ENCODE measurements around the gene SSU72. TPM values are rescaled to one million over a fixed set of nuclear protein-coding genes. Genes with fewer than 3 reads are reported as not detected.
"Not testable (repeated sequence)": the region's sequence is repeated elsewhere in the genome, so short reads cannot be mapped to it uniquely, and the experiment has no call there.

SSU72 gene
- total RNA-seq, 2 experiments from 2014 or later, result 111 to 113 TPM

GRCh38 chr1:1514376-1514775 lies 60.3 kb downstream of the SSU72 start:
- POLR2A ChIA-PET, CTCF ChIA-PET, DNase-seq: not testable (repeated sequence)

GRCh38 chr1:1513675-1514074 lies 61.0 kb downstream of the SSU72 start:
- POLR2A ChIA-PET; DNase-seq; H3K36me3 Mint-ChIP-seq (ENCODE audit: low read depth); H3K9me3 Mint-ChIP-seq; H3K27me3 Mint-ChIP-seq; CTCF ChIA-PET: not testable (repeated sequence)
- Mint-ChIP-seq H3K4me1 (peaks cover 19% of the 10 kb centered on the region), H3K4me3 (peak overlapping the region; percentile 61), H3K27ac (peak overlapping the region; percentile 42)

More at GRCh38 chr1:1514376-1514775, 60.3 kb downstream of the SSU72 start:
- Mint-ChIP-seq H3K36me3 (ENCODE audit: low read depth) (peaks cover 13% of the 10 kb centered on the region), H3K4me1 (peaks cover 19% of the 10 kb centered on the region)
- not testable (repeated sequence) for H3K27me3 Mint-ChIP-seq, H3K9me3 Mint-ChIP-seq, H3K4me3 Mint-ChIP-seq, H3K27ac Mint-ChIP-seq

- H3K9me3 Mint-ChIP-seq, POLR2A ChIA-PET: not testable (repeated sequence)
Measured at GRCh38 chr1:1512425-1512824, 62.2 kb downstream of the SSU72 start.

GRCh38 chr1:1511533-1512285 lies 63.0 kb downstream of the SSU72 start, which contains the start of gene ATAD3A:
Gene ATAD3A, plus strand, starts transcription at chr1:1512162. Its CDS starts 107 bp downstream, at chr1:1512269.
- ChIA-PET POLR2A (interaction anchor here (0.6 to 1.0 kb wide), 6 partner anchors 105 to 163 kb away, joined by 3 to 4 read pairs (median 3); partner anchors contain the start of genes AURKAIP1, CCNL2, DVL1 and MRPL20), CTCF (no interaction called here)
- H3K36me3 Mint-ChIP-seq (ENCODE audit: low read depth), result no peaks in the 10 kb centered on the region
- peak; percentile 97 for DNase-seq
- peak within 1 kb of the TSS; percentile 85 for H3K27ac Mint-ChIP-seq
- H3K4me1 Mint-ChIP-seq, result peaks cover 27% of the 10 kb centered on the region
- peak within 1 kb of the TSS; percentile 88 for H3K4me3 Mint-ChIP-seq
- H3K9me3 Mint-ChIP-seq, result no peaks in the 10 kb centered on the region
- no peaks in the 10 kb centered on the region for H3K27me3 Mint-ChIP-seq

More at GRCh38 chr1:1512425-1512824, 62.2 kb downstream of the SSU72 start:
- Mint-ChIP-seq H3K4me3 (peak overlapping the region; percentile 69), H3K4me1 (peaks cover 21% of the 10 kb centered on the region)
- DNase-seq, result peak; percentile 36
- H3K36me3 Mint-ChIP-seq (ENCODE audit: low read depth); H3K27me3 Mint-ChIP-seq; CTCF ChIA-PET; H3K27ac Mint-ChIP-seq: not testable (repeated sequence)

GRCh38 chr1:1510912-1511532 lies 63.6 kb downstream of the SSU72 start:
- H3K9me3 Mint-ChIP-seq, result no peaks in the 10 kb centered on the region
- H3K4me3 Mint-ChIP-seq, result peak overlapping the region; percentile 87
- ChIA-PET CTCF (no interaction called here), POLR2A (interaction anchor here (0.5 to 1.0 kb wide), 7 partner anchors 96 to 162 kb away, joined by 3 to 4 read pairs (median 3); partner anchors contain the start of genes AURKAIP1, CCNL2, DVL1 and MRPL20)
- H3K27me3 Mint-ChIP-seq, result no peaks in the 10 kb centered on the region
- peak overlapping the region; percentile 85 for H3K27ac Mint-ChIP-seq
- peak; percentile 20 for DNase-seq
- no peaks in the 10 kb centered on the region for H3K36me3 Mint-ChIP-seq (ENCODE audit: low read depth)
- peaks cover 31% of the 10 kb centered on the region for H3K4me1 Mint-ChIP-seq

- H3K36me3 Mint-ChIP-seq (ENCODE audit: low read depth); DNase-seq; H3K4me3 Mint-ChIP-seq; H3K27ac Mint-ChIP-seq; H3K9me3 Mint-ChIP-seq; POLR2A ChIA-PET; H3K27me3 Mint-ChIP-seq; CTCF ChIA-PET: not testable (repeated sequence)
- H3K4me1 Mint-ChIP-seq, result peaks cover 38% of the 10 kb centered on the region
Measured at GRCh38 chr1:1509465-1509850, 65.2 kb downstream of the SSU72 start.

- POLR2A ChIA-PET; H3K36me3 Mint-ChIP-seq (ENCODE audit: low read depth); H3K27ac Mint-ChIP-seq; DNase-seq; H3K27me3 Mint-ChIP-seq; CTCF ChIA-PET; H3K4me3 Mint-ChIP-seq; H3K9me3 Mint-ChIP-seq: not testable (repeated sequence)
- peaks cover 37% of the 10 kb centered on the region for H3K4me1 Mint-ChIP-seq
Measured at GRCh38 chr1:1508775-1509464, 65.7 kb downstream of the SSU72 start.

- no peaks in the 10 kb centered on the region for H3K27me3 Mint-ChIP-seq
- H3K9me3 Mint-ChIP-seq, result no peaks in the 10 kb centered on the region
- peaks cover 30% of the 10 kb centered on the region for H3K4me1 Mint-ChIP-seq
- ChIA-PET POLR2A (no interaction called here), CTCF (no interaction called here)
- no peak overlapping the region for H3K4me3 Mint-ChIP-seq
- H3K36me3 Mint-ChIP-seq (ENCODE audit: low read depth), result no peaks in the 10 kb centered on the region
- no peak overlapping the region for H3K27ac Mint-ChIP-seq
- no peak for DNase-seq
Measured at GRCh38 chr1:1507305-1507704, 67.4 kb downstream of the SSU72 start.

- Mint-ChIP-seq H3K4me3 (peak overlapping the region; percentile 73), H3K27ac (peak overlapping the region; percentile 91), H3K4me1 (peaks cover 26% of the 10 kb centered on the region)
- not testable (repeated sequence) for H3K36me3 Mint-ChIP-seq (ENCODE audit: low read depth); DNase-seq; H3K27me3 Mint-ChIP-seq; H3K9me3 Mint-ChIP-seq
- ChIA-PET CTCF (interaction anchor here (0.6 to 2.0 kb wide), 7 partner anchors 14 to 163 kb away, joined by 3 to 8 read pairs (median 4); partner anchors contain the start of genes AURKAIP1 and CCNL2), POLR2A (interaction anchor here (1.6 kb wide), 1 partner anchor 130 kb away, joined by 4 read pairs; the partner anchor contains the start of gene AURKAIP1)
Measured at GRCh38 chr1:1505801-1506200, 68.9 kb downstream of the SSU72 start.

- POLR2A ChIA-PET, result interaction anchor here (1.1 to 1.6 kb wide), 2 partner anchors 105 to 130 kb away, joined by 4 to 5 read pairs; partner anchors contain the start of gene AURKAIP1
- H3K4me1 Mint-ChIP-seq, result peaks cover 23% of the 10 kb centered on the region
- H3K27ac Mint-ChIP-seq, result peak overlapping the region; percentile 91
Measured at GRCh38 chr1:1505366-1505798, 69.3 kb downstream of the SSU72 start.

GRCh38 chr1:1504777-1505365 lies 69.8 kb downstream of the SSU72 start:
- H3K4me1 Mint-ChIP-seq, result peaks cover 23% of the 10 kb centered on the region
- ChIA-PET CTCF (interaction anchor here (0.6 to 2.0 kb wide), 12 partner anchors 13 to 254 kb away, joined by 3 to 8 read pairs (median 4); partner anchors contain the start of genes AURKAIP1 and CCNL2), POLR2A (interaction anchor here (0.8 to 1.6 kb wide), 3 partner anchors 65 to 130 kb away, joined by 3 to 5 read pairs (median 4); partner anchors contain the start of gene AURKAIP1)
- not testable (repeated sequence) for H3K27me3 Mint-ChIP-seq; H3K36me3 Mint-ChIP-seq (ENCODE audit: low read depth); H3K9me3 Mint-ChIP-seq
- H3K27ac Mint-ChIP-seq, result peak overlapping the region; percentile 91
- peak overlapping the region; percentile 73 for H3K4me3 Mint-ChIP-seq
- peak; percentile 86 for DNase-seq

More at GRCh38 chr1:1505366-1505798, 69.3 kb downstream of the SSU72 start:
- not testable (repeated sequence) for H3K36me3 Mint-ChIP-seq (ENCODE audit: low read depth); H3K27me3 Mint-ChIP-seq; H3K9me3 Mint-ChIP-seq
- peak; percentile 35 for DNase-seq
- peak overlapping the region; percentile 73 for H3K4me3 Mint-ChIP-seq
- CTCF ChIA-PET, result interaction anchor here (0.6 to 2.0 kb wide), 11 partner anchors 14 to 164 kb away, joined by 3 to 8 read pairs (median 4); partner anchors contain the start of genes AURKAIP1 and CCNL2

GRCh38 chr1:1495461-1495975 lies 79.1 kb downstream of the SSU72 start:
- H3K9me3 Mint-ChIP-seq, H3K4me3 Mint-ChIP-seq, H3K4me1 Mint-ChIP-seq, DNase-seq, H3K27ac Mint-ChIP-seq, POLR2A ChIA-PET, CTCF ChIA-PET, H3K27me3 Mint-ChIP-seq: not testable (repeated sequence)
- peaks cover 38% of the 10 kb centered on the region for H3K36me3 Mint-ChIP-seq (ENCODE audit: low read depth)
